Measurements from ENCODE around the gene RNF187.
"Not testable (repeated sequence)": the region's sequence is repeated elsewhere in the genome, so short reads cannot be mapped to it uniquely, and the experiment has no call there.

The RNF187 gene

GRCh38 chr1:228488818-228489674, 1.9 kb downstream of the RNF187 start:
- no peak for DNase-seq

- DNase-seq: no peak
Measured at GRCh38 chr1:228490120-228491078, 3.2 kb downstream of the RNF187 start.

GRCh38 chr1:228493141-228494043, 6.2 kb downstream of the RNF187 start:
- no peak for DNase-seq

GRCh38 chr1:228494044-228494353, 6.8 kb downstream of the RNF187 start:
- DNase-seq: no peak

GRCh38 chr1:228494391-228494790, 7.2 kb downstream of the RNF187 start:
- no peak for DNase-seq

GRCh38 chr1:228494970-228495853, 8.0 kb downstream of the RNF187 start:
- no peak for DNase-seq

GRCh38 chr1:228496084-228496483, 8.9 kb downstream of the RNF187 start:
- no peak for DNase-seq

DNA sequence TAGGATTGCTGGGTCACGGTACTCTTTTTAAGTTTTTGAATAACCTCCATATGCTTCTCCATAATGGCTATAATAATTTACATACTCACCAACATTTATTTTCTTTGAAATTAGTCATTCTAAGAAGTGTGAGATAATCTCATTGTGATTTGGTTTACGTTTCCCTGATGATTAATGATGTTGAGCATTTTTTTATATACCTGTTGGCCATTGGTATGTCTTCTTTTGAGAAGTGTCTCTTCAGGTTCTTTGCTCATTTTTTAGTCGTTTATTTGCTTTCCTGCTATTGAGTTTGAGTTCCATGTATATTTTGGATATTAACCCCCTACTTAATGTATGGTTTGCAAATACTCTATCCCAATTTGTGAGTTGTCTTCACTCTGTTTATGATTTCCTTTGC, 9.3 kb downstream of the RNF187 start:
- DNase-seq: no peak

GRCh38 chr1:228497206-228497605, 10.0 kb downstream of the RNF187 start:
- no peak for DNase-seq

DNA sequence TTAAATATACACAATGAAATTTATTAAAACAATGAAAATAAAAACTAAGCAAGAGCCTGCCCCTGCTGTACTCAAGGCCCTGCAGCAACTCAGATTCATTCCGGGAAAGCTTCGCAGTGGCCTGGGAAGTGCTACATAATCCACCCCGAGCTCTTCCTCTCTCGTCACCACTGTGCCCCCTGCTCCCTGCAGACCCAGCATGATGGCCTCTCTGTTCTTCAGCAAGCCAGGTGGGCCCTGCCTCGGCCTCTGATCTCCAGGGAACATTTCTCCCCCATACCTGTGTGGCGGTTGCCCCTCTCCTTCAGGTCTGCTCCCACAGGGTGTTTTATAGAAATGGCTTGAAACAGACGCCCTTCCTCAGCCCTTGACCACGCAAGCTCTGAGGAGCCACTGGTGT, 10.6 kb downstream of the RNF187 start:
- no peak for DNase-seq

GRCh38 chr1:228500143-228500734, 13.1 kb downstream of the RNF187 start:
- no peak for DNase-seq

DNA sequence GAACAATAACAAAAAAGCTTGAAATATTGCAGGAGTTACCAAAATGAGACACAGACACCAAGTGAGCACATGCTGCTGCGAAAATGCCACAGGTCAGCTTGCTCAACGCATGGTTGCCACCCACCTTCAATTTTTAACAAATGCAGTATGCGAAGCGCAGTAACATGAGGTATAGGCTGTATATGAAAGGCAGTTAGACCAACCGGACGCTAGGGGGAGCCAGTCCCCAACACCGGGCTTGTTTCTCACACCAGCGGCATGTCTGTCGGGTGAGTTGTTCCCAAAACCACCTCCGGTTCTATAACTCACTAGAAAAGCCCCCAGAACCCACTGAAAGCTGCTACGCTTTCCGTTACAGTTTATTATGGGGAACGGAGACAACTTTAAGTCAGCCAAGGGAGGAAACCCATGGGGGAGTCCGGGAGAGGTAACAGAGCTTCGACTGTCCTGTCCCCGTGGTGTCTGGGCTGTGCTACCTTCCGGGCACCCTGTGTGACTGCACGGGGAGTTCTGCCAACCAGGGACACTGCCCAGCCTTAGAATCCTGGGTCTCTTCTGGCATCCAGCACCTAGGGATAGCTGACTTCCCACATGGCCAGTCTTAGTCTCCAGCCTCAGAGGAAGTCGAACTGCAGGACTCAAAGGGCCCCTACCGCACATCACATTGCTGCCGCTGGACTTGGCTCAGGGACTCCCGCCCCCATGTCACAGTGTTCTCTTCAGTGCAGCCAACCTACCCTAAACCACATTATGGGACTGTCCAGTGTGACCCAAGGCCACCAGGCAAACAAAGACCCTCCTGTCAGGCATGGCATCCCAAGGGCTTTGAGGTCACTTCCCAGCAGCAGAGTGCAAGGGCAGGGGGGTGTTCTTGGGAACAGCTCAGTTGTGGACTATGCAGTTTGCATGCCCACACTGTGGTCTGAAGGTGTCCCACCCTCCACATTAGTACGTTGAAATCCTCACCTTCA, 14.0 kb downstream of the RNF187 start:
- DNase-seq: peak; percentile 86

GRCh38 chr1:228502522-228502921, 15.3 kb downstream of the RNF187 start:
- DNase-seq: no peak

- not testable (repeated sequence) for DNase-seq
Measured at GRCh38 chr1:228505944-228506343, 18.8 kb downstream of the RNF187 start.

DNA sequence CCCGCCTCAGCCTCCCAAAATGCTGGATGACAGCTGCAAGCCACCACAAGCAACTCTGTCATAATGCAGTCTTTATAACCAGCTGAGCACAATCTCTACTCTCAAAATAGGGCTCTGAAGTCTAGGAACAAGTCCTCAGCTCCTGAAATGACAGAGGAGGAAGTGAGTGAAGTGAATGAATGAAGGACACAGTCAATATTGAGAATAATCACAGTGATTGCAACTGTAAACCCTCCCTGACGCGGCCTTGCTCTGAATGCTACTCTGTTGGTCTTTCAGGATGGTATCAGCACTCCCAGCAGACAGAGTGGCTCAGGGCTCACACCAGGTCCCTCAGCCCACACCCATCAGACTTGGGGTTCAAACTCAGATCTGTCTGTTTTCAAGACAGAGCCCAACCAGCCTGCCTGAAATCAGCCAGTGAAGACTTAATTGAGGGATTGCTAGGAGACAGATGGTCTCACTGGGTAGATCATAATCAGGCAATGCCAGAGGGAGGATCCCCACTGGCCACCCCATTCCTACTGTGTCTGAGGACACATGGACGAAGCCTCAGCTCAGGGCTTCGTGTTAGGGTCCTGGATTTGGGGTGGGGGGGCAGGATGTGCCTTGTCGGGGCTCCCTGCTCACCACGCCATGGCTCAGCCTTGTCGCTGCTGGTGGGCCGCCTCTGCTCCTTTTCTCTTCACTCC, 20.9 kb downstream of the RNF187 start:
- no peak for DNase-seq

GRCh38 chr1:228508840-228509415, 21.7 kb downstream of the RNF187 start:
- DNase-seq: no peak

GRCh38 chr1:228510101-228510802, 23.1 kb downstream of the RNF187 start:
- no peak for DNase-seq

DNA sequence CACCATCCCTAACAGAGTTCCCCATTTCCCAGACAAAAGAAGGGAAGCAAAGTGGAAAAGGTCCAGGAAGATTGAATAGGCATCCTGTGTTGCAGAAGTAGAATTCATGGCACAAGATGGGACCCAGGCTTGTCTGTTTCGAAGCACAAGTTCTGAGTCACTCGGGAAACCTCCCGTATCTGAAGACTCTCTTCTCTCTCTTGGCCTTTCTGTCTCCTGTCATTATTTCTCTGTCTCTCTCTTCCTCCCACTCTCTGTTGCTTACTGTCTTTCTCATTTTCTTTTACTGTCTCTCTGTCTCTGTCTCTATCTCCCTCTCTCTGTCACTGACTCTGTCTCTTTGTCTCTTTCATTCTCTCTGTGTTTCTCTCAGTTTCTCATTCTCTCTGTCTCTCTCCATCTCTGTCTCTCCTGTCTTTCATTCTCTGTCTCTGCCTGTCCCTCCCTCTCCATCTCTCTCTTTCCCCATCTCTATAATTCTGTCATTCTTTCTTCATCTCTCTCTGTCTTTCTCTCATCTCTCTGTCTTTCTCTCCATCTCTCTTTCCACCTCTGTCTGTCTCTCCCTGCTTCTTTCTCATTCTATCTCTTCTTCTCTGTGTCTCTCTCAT, 23.7 kb downstream of the RNF187 start:
- no peak for DNase-seq

All from CD4-positive, alpha-beta T cell treated with Interferon gamma for 1 hour (primary cell).